ENCODE results near the gene GSTK1.

- TF ChIP-seq TAF1 (IDR thresholded peaks at IDR 0.05; ENCODE audit: borderline replicate concordance, low read depth, low read length) (no peak), POLR2A (IDR thresholded peaks at IDR 0.05; ENCODE audit: low read depth, low read length) (no peak)
These were observed 48.2 kb upstream of the GSTK1 start for GRCh38 chr7:143214789-143215679.

Measured in GM12892 (cell line).